Ovary (tissue), 9 donors: Measurements from ENCODE around the gene PTPN1. TPM values are rescaled to one million over a fixed set of nuclear protein-coding genes. Genes with fewer than 3 reads are reported as not detected.

Source experiments
- DNase-seq, 5 donors: peaks; one replicate each; pipeline ENCODE4 v3.0.0-alpha.2; 2019 to 2020
- H3K27ac ChIP-seq, 2 donors: fragments of 200-600 bp; one replicate each; pipeline versions ENCODE4 v1.5.1 to v1.8.0; 2019 to 2022
- H3K27me3 ChIP-seq: fragments of 200-600 bp; one replicate; pipeline ENCODE4 v1.8.0; 2022
- H3K36me3 ChIP-seq: fragments of 200-600 bp; sonication (generic); one replicate; pipeline ENCODE4 v1.5.1; 2019
- H3K4me1 ChIP-seq: one replicate; pipeline ENCODE4 v1.8.1; 2013; ENCODE audit warnings: mild to moderate bottlenecking, moderate library complexity; ENCODE audit not compliant: insufficient read depth
- H3K4me3 ChIP-seq: fragments of 200-600 bp; sonication (generic); one replicate; pipeline ENCODE4 v1.5.1; 2017
- H3K9me3 ChIP-seq, 2 donors: fragments of 200-600 bp in 1 of 2; sonication (generic) in 1 of 2; one replicate each; pipeline versions ENCODE4 v1.5.1 to v1.8.1; 2013 to 2019; ENCODE audit warnings: mild to moderate bottlenecking in 1 of 2, moderate library complexity in 1 of 2
- EP300 ChIP-seq: sonication (generic); formaldehyde crosslinking; IDR thresholded peaks from one replicate; pipeline ENCODE4 v1.6.1; 2017; ENCODE audit warnings: antibody characterized with exemption
- POLR2A ChIP-seq: fragments of 450-650 bp; IDR thresholded peaks from one replicate; pipeline ENCODE4 v1.6.1; 2017; ENCODE audit warnings: antibody characterized with exemption, mild to moderate bottlenecking, moderate library complexity
- WGBS, 3 donors: extraction: QIAGEN DNeasy Blood & Tissue Kit in 1 of 3; methylation state at CpG; one replicate each; pipeline versions ENCODE4 v1.1.5 to v1.1.7; 2013 to 2017; 5-methylcytosine and 5-hydroxymethylcytosine counted together
- intact Hi-C, 4 donors: fragments of 100-400 bp; cut with DNase I; formaldehyde crosslinking; loops; one replicate each; pipeline versions ENCODE4 v1.11.0 to v1.15.1; 2022 to 2023
- polyA plus RNA-seq, 2 donors: library from polyadenylated mRNA; stranded (reverse); fragments of 200-250 nt in 1 of 2; fragments of 350-450 nt in 1 of 2; fragmentation: Illumina TruSeq in 1 of 2; extraction: RNeasy Lipid Tissue Mini Kit (QIAGEN cat#74804) in 1 of 2; gene quantifications; one replicate each; pipeline ENCODE4 v1.2.3, GENCODE V29; 2013 to 2014
- total RNA-seq, 7 donors: library from RNA; depleted of rRNA in 2 of 7; stranded (reverse); fragments of >200 nt in 2 of 7; fragmentation: NEBNext Ultra II Directional in 3 of 7; extraction: Animal tissue kit (Norgen Biotek cat#: 25700) in 3 of 7; gene quantifications; one replicate each; pipeline versions ENCODE4 v1.1.0 to v1.2.4, GENCODE V29; 2016 to 2023
- TF ChIP-seq, protein P1 (sequence below), 3 donors: fragments of 450-650 bp in 2 of 3; fragments of 200-600 bp in 1 of 3; IDR thresholded peaks; one replicate each; pipeline versions ENCODE4 v1.5.1 to v1.8.0; 2016 to 2022; ENCODE audit warnings: antibody characterized with exemption in 3 of 3, mild to moderate bottlenecking in 1 of 3
- donor health status: DM: no; HTN: no; CAD: no; lungs with moderate emphysema.
- donor health status: DM: no; HTN: no; CAD: no.
- donor health status: Bipolar disorder and iron deficiency.
- donor health status: DM: yes; HTN: yes; CAD: no.
- donor health status: DM: no; HTN: no; CAD: no.
- donor health status: DM: yes; HTN: yes; CAD: no.

The PTPN1 gene
- total and polyA plus RNA-seq, 9 donors, result 17.6 to 36.7 (median 26.6) TPM

DNA sequence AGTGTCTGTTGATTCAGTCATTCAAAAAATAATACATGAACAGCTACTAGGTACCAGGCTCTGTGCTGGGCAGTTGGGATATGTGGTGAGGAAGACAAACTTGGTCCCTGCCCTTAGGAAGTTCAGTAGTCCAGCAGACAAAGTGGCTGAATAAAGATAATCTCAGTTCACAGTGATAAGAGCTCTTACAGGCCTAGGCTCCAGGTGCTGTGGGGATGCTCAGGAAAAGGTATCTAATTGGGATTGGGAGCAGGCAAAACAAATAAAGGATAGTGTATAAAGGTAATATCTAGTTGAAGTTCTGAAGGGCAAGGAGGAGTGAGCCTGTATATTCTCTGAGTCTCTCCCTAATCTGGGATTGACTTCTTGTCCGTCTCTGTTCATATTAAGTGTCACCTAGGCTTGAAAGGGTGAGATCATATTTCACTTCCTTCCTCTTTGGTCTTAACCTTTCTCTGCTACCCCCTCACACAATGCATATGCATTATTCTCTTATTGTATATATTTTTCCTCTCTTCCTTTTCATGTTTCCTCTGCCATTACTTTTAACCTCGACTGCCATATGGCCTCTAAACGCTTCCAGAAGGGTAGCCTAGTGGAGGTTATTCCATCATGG, 13.5 kb downstream of the PTPN1 start:
- Histone ChIP-seq H3K27me3 (no peaks in the 10 kb centered on the region), H3K4me1 (peaks cover 14% of the 10 kb centered on the region), H3K4me3 (no peak overlapping the region), H3K36me3 (no peaks in the 10 kb centered on the region), H3K9me3 (no peaks in the 10 kb centered on the region), H3K27ac (no peak overlapping the region)
- 50 to 63% (median 53%) methylated on average over 3 of the region's 3 CpGs for WGBS, 3 donors
- no peak for TF ChIP-seq POLR2A
- no peak for DNase-seq
- intact Hi-C loops, result no loop called here

DNA sequence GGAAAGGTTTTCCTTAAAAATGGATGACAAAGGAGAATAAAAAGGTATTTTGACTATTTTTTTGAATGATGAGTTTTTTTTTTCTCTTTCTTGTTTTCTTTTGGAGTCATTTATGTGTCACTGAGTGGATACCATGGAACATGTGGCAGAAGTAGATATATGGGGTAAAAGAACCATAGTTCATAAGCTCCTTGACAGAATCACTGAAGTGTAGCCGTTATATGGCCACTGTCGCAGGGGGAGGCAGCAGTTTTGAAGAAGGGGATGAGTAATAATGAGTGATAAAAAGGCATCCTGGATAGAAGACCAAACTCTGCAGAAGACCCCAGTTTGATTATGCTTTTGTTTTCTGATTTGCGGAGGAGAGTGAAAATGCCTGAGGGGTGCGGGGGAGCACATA, 15.5 kb downstream of the PTPN1 start:
- H3K9me3 ChIP-seq, result no peaks in the 10 kb centered on the region
- 93 to 97% (median 94%) methylated on average over 4 of the region's 4 CpGs for WGBS, 3 donors
- H3K36me3 ChIP-seq, result no peaks in the 10 kb centered on the region
- TF ChIP-seq, protein P1, sequence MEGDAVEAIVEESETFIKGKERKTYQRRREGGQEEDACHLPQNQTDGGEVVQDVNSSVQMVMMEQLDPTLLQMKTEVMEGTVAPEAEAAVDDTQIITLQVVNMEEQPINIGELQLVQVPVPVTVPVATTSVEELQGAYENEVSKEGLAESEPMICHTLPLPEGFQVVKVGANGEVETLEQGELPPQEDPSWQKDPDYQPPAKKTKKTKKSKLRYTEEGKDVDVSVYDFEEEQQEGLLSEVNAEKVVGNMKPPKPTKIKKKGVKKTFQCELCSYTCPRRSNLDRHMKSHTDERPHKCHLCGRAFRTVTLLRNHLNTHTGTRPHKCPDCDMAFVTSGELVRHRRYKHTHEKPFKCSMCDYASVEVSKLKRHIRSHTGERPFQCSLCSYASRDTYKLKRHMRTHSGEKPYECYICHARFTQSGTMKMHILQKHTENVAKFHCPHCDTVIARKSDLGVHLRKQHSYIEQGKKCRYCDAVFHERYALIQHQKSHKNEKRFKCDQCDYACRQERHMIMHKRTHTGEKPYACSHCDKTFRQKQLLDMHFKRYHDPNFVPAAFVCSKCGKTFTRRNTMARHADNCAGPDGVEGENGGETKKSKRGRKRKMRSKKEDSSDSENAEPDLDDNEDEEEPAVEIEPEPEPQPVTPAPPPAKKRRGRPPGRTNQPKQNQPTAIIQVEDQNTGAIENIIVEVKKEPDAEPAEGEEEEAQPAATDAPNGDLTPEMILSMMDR (IDR thresholded peaks at IDR 0.05), result no peak
- TF ChIP-seq EP300, result no peak
- DNase-seq, result no peak
- intact Hi-C loops, result loop anchor here in 1 of 4 donors (5.0 kb wide), 1 partner anchor 47 kb away; no protein-coding TSS in a partner anchor
- H3K27me3 ChIP-seq, result no peaks in the 10 kb centered on the region
- H3K27ac ChIP-seq, result no peak overlapping the region
- H3K4me1 ChIP-seq, result peaks cover 15% of the 10 kb centered on the region
- no peak overlapping the region for H3K4me3 ChIP-seq

DNA sequence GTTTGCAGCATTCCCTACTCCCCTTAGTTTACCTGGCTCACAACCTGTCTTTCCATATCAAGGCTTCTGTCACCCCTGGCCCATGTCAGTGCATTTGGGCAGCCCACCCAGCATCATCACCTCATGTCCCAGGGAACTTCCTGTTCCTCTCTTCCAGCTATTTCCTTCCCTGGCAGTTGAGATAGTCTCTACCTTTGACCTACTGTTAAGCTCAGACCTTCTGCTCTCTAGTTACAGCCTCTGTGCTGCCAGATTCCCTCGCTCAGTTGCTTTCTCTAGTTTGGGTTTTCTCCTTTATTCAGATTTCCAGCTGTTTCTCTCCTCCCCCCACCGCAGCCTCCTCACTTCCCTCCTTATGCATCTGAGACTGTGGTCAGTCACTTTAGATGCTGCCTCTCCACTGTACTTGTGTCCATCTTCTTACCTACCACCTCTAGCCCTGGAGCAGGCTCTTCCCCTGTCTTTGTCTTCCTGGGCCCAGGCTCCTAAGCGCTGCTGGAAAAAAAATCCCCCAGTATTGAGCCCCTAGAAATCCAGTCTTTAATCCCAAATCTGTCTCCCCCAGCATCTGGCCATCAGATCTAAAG, 16.3 kb downstream of the PTPN1 start:
- intact Hi-C loops, result loop anchor here in 1 of 4 donors (5.0 kb wide), 1 partner anchor 46 kb away; no protein-coding TSS in a partner anchor
- H3K4me1 ChIP-seq, result peaks cover 14% of the 10 kb centered on the region
- no peak for DNase-seq
- WGBS, 3 donors, result 35 to 57% (median 47%) methylated on average over 3 of the region's 3 CpGs
- no peak for TF ChIP-seq EP300
- no peak for TF ChIP-seq POLR2A
- TF ChIP-seq, protein P1 (IDR thresholded peaks at IDR 0.05), result no peak
- no peaks in the 10 kb centered on the region for H3K9me3 ChIP-seq
- H3K27me3 ChIP-seq, result no peaks in the 10 kb centered on the region
- H3K27ac ChIP-seq, result no peak overlapping the region
- H3K4me3 ChIP-seq, result no peak overlapping the region
- H3K36me3 ChIP-seq, result no peaks in the 10 kb centered on the region

DNA sequence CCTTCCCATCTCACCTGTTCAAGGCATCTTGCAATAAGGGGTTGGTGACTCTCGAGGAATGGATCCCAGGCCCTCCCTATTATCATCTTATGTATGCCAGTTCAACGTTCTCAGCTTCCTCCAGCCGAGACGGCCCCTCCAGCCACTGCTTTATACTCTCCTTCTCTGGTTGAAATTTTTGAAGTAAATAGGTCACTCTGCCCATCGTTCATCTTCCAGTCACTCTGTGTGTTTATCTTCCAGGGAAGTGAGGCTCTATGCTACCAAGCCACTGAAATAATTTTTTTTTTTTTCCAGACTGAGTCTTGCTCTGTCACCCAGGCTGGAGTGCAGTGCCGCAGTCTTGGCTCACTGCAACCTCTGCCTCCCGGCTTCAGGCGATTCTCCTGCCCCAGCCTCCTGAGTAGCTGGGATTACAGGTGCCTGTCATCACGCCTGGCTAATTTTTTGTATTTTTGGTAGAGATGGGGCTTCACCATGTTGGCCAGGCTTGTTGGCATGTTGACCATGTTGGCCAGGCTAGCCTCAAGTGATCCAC, 17.0 kb downstream of the PTPN1 start:
- peaks cover 11% of the 10 kb centered on the region for H3K4me1 ChIP-seq
- H3K27me3 ChIP-seq, result no peaks in the 10 kb centered on the region
- no peak overlapping the region for H3K4me3 ChIP-seq
- no peaks in the 10 kb centered on the region for H3K36me3 ChIP-seq
- no peaks in the 10 kb centered on the region for H3K9me3 ChIP-seq
- no peak for DNase-seq
- intact Hi-C loops, result loop anchor here in 1 of 4 donors (5.0 kb wide), 1 partner anchor 45 kb away; no protein-coding TSS in a partner anchor
- WGBS, 3 donors, result 67 to 75% (median 68%) methylated on average over 9 of the region's 9 CpGs
- H3K27ac ChIP-seq, result no peak overlapping the region
- TF ChIP-seq POLR2A (no peak), EP300 (no peak)
- TF ChIP-seq, protein P1 (IDR thresholded peaks at IDR 0.05), result no peak

DNA sequence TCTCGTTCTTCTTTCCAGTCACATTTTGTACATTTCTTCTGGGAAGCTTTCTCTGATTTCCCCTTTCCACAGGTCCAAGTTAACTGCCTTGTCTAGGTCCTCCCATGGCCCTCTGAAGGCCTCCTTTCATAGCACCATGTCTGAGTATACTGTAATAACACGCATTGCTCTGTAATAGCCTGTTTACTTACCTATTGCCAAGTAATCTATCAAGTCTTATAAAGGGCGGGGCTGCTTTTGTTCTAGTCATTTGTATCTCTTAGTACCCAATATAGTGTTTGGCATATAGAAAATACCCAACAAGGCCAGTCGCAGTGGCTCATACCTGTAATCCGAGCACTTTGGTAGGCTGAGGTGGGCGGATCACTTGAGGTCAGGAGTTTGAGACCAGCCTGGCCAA, 17.9 kb downstream of the PTPN1 start:
- WGBS, 3 donors, result 82 to 98% (median 87%) methylated on average over 6 of the region's 6 CpGs
- no peaks in the 10 kb centered on the region for H3K9me3 ChIP-seq
- no peak for DNase-seq
- intact Hi-C loops, result loop anchor here in 1 of 4 donors (5.0 kb wide), 1 partner anchor 44 kb away; no protein-coding TSS in a partner anchor
- H3K4me3 ChIP-seq, result no peak overlapping the region
- H3K27ac ChIP-seq, result no peak overlapping the region
- no peaks in the 10 kb centered on the region for H3K27me3 ChIP-seq
- peaks cover 11% of the 10 kb centered on the region for H3K4me1 ChIP-seq
- TF ChIP-seq POLR2A, result no peak
- TF ChIP-seq, protein P1 (IDR thresholded peaks at IDR 0.05), result no peak
- H3K36me3 ChIP-seq, result no peaks in the 10 kb centered on the region
